IMR-90 (cell line): ENCODE results near the gene PRMT2.

ENCODE experiments used
- BHLHE40 ChIP-seq: fragments of 150-350 bp; IDR thresholded peaks from 2 replicates; pipeline ENCODE4 v1.6.1; 2016; ENCODE audit warnings: mild to moderate bottlenecking, low read depth, low read length
- CEBPB ChIP-seq: IDR thresholded peaks from 2 replicates; pipeline ENCODE4 v1.6.1; 2012; ENCODE audit warnings: low read depth, low read length, improper control_type of control experiment
- MAFK ChIP-seq: IDR thresholded peaks from 2 replicates; pipeline ENCODE4 v1.6.1; 2012; ENCODE audit warnings: low read depth, low read length, improper control_type of control experiment
- MAZ ChIP-seq: IDR thresholded peaks from 2 replicates; pipeline ENCODE4 v1.6.1; 2012; ENCODE audit warnings: low read depth, mild to moderate bottlenecking, low read length, improper control_type of control experiment, moderate library complexity, borderline replicate concordance
- MXI1 ChIP-seq: IDR thresholded peaks from 2 replicates; pipeline ENCODE4 v1.6.1; 2012; ENCODE audit warnings: low read depth, mild to moderate bottlenecking, low read length, moderate library complexity, borderline replicate concordance
- NFE2L2 ChIP-seq: fragments of 150-350 bp; IDR thresholded peaks from 2 replicates; pipeline ENCODE4 v1.6.1; 2016; ENCODE audit warnings: low read depth, mild to moderate bottlenecking, low read length
- POLR2A ChIP-seq: IDR thresholded peaks from 2 replicates; pipeline ENCODE4 v1.6.1; 2012; ENCODE audit warnings: mild to moderate bottlenecking, low read depth, low read length
- RAD21 ChIP-seq: IDR thresholded peaks from 2 replicates; pipeline ENCODE4 v1.6.1; 2012; ENCODE audit warnings: low read length, improper control_type of control experiment
- RCOR1 ChIP-seq: IDR thresholded peaks from 2 replicates; pipeline ENCODE4 v1.6.1; 2012; ENCODE audit warnings: mild to moderate bottlenecking, low read length, improper control_type of control experiment; ENCODE audit not compliant: insufficient replicate concordance
- RFX5 ChIP-seq: IDR thresholded peaks from 2 replicates; pipeline ENCODE4 v1.8.0; 2012; ENCODE audit warnings: low read depth, mild to moderate bottlenecking, low read length, moderate library complexity
- SMC3 ChIP-seq: fragments of 150-350 bp; IDR thresholded peaks from 2 replicates; pipeline ENCODE4 v1.6.1; 2016; ENCODE audit warnings: low read depth, mild to moderate bottlenecking, antibody characterized with exemption, low read length, moderate library complexity
- TF ChIP-seq, protein P1 (sequence below): conservative IDR thresholded peaks from 2 replicates; pipeline ENCODE4 v1.5.1; 2012; ENCODE audit warnings: mild to moderate bottlenecking, low read depth, low read length, improper control_type of control experiment
- TF ChIP-seq, protein P2 (sequence below): fragments of 150-350 bp; IDR thresholded peaks from 2 replicates; pipeline ENCODE4 v1.6.1; 2017; ENCODE audit warnings: mild to moderate bottlenecking, antibody characterized with exemption, low read length, low read depth
- TF ChIP-seq, protein P3 (sequence below): fragments of 150-350 bp; IDR thresholded peaks from 2 replicates; pipeline ENCODE4 v1.6.1; 2016; ENCODE audit warnings: low read depth, mild to moderate bottlenecking, low read length, moderate library complexity, borderline replicate concordance

DNA sequence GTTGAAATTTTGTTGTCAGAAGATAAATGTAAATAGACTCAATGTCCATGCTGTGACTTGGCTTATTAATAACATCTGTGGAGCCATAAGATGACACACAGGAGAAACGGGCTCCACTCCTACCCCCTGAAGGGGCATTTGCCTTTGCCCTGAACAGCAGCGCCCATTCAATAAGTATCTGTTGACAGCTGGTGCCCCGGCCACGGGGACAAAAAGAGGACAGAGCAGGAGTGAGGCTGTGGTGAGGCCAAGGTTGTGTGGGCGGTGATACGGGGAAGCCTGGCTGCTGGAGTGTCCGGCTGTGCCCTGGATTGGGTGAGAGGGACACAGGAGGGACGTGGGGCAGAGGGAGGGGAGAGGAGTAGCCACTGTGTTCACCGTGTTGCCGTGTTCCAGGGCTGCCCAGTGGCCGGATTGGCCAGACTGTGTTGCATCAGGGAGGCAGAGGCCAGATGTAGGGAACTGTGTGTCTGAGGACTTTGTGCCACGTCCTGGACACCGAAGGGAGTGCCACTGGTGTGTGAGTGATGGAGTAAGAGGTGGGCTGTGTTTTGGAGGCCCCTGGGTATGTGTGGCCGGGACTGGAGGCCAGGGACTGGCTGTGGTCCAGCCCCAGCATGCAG is 15.1 kb downstream of the PRMT2 start:
- TF ChIP-seq, protein P1, sequence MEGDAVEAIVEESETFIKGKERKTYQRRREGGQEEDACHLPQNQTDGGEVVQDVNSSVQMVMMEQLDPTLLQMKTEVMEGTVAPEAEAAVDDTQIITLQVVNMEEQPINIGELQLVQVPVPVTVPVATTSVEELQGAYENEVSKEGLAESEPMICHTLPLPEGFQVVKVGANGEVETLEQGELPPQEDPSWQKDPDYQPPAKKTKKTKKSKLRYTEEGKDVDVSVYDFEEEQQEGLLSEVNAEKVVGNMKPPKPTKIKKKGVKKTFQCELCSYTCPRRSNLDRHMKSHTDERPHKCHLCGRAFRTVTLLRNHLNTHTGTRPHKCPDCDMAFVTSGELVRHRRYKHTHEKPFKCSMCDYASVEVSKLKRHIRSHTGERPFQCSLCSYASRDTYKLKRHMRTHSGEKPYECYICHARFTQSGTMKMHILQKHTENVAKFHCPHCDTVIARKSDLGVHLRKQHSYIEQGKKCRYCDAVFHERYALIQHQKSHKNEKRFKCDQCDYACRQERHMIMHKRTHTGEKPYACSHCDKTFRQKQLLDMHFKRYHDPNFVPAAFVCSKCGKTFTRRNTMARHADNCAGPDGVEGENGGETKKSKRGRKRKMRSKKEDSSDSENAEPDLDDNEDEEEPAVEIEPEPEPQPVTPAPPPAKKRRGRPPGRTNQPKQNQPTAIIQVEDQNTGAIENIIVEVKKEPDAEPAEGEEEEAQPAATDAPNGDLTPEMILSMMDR, result no peak
- TF ChIP-seq POLR2A (no peak), RAD21 (no peak), CEBPB (no peak), SMC3 (no peak), MAZ (no peak), NFE2L2 (no peak), MAFK (no peak), BHLHE40 (no peak), MXI1 (no peak), RFX5 (no peak), RCOR1 (no peak)
- TF ChIP-seq, protein P2, sequence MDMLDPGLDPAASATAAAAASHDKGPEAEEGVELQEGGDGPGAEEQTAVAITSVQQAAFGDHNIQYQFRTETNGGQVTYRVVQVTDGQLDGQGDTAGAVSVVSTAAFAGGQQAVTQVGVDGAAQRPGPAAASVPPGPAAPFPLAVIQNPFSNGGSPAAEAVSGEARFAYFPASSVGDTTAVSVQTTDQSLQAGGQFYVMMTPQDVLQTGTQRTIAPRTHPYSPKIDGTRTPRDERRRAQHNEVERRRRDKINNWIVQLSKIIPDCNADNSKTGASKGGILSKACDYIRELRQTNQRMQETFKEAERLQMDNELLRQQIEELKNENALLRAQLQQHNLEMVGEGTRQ, result no peak
- TF ChIP-seq, protein P3, sequence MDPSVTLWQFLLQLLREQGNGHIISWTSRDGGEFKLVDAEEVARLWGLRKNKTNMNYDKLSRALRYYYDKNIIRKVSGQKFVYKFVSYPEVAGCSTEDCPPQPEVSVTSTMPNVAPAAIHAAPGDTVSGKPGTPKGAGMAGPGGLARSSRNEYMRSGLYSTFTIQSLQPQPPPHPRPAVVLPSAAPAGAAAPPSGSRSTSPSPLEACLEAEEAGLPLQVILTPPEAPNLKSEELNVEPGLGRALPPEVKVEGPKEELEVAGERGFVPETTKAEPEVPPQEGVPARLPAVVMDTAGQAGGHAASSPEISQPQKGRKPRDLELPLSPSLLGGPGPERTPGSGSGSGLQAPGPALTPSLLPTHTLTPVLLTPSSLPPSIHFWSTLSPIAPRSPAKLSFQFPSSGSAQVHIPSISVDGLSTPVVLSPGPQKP, result no peak
